HT1080 (cell line): ENCODE measurements around the gene COL19A1. TPM values are rescaled to one million over a fixed set of nuclear protein-coding genes. Genes with fewer than 3 reads are reported as not detected.

Experiments used
- DNase-seq: peaks from one replicate; pipeline ENCODE4 v3.0.0-alpha.2; 2015; ENCODE audit warnings: low read depth
- total RNA-seq: library from RNA; depleted of rRNA; stranded (reverse); fragments of >200 nt; shearing (Covaris generic); gene quantifications from 2 replicates; pipeline ENCODE4 v1.2.3, GENCODE V29; 2014

The COL19A1 gene
- total RNA-seq, 1 experiment from 2014 or later, result not detected

GRCh38 chr6:70059039-70059719, 192.8 kb downstream of the COL19A1 start:
- DNase-seq, result no peak

DNA sequence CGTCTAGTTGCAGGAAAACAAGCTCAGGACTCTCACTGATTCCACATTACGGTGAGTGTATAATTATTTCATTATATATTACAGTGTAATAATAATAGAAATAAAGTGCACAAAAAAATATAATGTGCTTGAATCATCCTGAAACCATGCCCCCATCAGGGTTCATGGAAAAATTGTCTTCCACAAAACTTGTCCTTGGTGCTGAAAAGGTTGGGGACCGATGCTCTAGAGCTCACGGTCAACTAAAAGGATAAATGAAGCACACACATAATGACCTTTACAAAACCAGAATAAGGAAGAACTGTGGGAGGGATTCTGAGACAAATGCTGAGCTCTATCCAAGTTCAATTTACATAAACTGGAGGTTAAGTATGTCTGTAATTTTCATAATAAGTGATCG, 194.3 kb downstream of the COL19A1 start:
- DNase-seq, result no peak

DNA sequence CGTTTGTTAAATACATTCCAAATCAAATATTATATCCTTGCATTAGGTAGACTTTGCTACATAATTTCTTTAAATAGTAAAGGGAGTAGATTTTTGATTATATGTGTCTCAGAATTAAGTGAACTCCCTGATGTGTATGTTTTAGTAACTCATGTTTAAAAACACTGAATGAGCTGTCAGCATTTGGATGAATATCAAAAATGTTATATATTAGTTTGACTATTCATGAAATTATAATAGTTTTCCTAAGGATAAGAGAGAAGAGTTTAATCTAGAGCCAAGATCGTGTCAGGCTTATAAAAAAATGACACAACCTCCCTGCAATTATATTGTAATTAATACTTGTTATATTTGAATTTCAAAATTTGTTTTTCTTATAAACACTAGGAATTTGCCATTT, 195.2 kb downstream of the COL19A1 start:
- no peak for DNase-seq

- no peak for DNase-seq
Observed at GRCh38 chr6:70062010-70062409, 195.7 kb downstream of the COL19A1 start.

DNA sequence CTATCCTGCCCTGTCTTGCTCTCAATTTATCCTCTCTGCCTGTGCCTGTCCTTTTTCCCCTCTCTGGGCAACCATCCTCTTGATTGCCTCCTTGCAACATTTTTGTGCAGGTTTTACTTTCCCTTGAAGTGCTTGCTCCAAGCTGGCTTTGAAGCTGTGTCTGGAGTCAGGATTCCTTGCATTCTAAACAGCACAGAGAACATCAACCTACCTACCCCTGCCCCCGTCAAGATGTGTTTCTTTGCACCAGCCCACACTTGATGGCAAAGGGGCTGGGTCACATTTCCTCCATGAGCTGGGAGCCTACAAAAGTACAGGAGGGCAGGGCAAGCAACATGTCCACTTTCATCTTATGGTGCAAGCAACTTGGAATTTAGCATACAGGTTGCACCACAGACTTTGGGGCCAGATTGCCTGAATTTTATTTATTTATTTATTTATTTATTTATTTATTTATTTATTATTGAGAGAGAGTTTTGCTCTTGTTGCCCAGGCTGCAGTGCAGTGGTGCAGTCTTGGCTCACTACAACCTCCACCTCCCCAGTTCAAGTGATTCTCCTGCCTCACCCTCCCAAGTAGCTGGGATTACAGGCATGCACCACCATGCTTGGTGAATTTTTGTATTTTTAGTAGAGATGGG, 206.3 kb downstream of the COL19A1 start:
- DNase-seq, result no peak

DNA sequence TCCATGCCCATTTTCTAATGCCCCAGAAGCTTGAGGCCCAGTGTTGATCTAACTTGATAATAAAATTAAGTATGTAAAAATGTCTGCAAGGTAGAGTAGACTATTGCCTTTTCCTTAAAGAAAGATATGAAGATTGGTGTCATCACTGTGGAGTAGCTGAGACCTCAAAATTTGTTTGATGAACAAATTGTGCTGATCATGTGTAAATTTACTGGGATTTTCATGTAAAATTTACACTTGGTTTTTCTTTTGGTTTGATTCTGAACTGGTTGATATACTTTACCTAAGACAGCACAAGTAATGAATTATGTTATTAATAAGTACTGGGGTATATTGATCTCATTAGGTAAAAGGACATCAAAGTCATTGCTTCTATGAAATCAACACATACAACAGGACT, 207.3 kb downstream of the COL19A1 start:
- no peak for DNase-seq

- DNase-seq, result no peak
Observed at GRCh38 chr6:70079241-70079640, 212.9 kb downstream of the COL19A1 start.

GRCh38 chr6:70080443-70081070, 214.2 kb downstream of the COL19A1 start:
- DNase-seq, result no peak

- DNase-seq, result no peak
Observed at GRCh38 chr6:70082830-70083229, 216.5 kb downstream of the COL19A1 start.

DNA sequence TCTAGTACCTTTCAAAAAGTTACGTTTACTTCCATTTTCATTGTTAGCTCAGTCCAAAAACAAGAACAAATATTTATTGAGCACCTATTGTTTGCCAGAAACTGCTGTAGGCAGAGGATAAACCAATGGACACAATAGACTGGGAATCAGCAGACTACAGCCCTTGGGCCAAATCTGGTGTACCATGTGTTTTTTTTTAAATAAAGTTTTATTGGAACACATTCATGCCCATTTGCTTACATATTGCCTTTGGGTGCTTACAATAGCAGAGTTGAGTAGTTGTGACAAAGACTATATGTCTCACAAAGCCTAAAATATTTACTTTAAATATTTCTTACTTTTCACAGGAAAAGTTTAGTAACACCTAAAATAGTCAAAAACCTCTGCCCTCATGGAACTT, 220.4 kb downstream of the COL19A1 start:
- DNase-seq, result no peak

GRCh38 chr6:70094156-70094555, 227.8 kb downstream of the COL19A1 start:
- DNase-seq, result no peak

DNA sequence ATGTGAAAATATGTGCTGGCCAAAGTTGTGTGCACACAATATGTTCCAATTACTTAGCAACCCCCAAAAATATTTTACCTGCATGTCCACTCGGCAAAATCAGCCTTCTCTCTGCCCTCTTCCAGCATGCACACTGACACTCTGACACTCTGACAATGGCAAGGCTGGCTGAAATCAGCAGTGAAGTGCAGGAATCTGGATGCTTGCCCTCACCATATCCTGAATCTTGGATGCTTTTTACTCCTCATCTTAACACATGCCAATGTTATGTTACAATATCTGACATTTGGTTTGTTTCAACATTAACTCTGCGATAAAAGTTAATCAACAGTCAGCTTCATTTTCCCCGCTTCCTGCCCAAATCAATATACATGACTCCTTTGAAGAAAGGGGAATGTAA, 233.4 kb downstream of the COL19A1 start:
- DNase-seq, result no peak

GRCh38 chr6:70103798-70104197, 237.4 kb downstream of the COL19A1 start:
- DNase-seq, result no peak

- peak; percentile 33 for DNase-seq
Observed at GRCh38 chr6:70107852-70108629, 241.7 kb downstream of the COL19A1 start.

- DNase-seq, result peak; percentile 33
Observed at GRCh38 chr6:70110126-70111022, 244.0 kb downstream of the COL19A1 start.

GRCh38 chr6:70111737-70112136, 245.4 kb downstream of the COL19A1 start:
- DNase-seq, result no peak

DNA sequence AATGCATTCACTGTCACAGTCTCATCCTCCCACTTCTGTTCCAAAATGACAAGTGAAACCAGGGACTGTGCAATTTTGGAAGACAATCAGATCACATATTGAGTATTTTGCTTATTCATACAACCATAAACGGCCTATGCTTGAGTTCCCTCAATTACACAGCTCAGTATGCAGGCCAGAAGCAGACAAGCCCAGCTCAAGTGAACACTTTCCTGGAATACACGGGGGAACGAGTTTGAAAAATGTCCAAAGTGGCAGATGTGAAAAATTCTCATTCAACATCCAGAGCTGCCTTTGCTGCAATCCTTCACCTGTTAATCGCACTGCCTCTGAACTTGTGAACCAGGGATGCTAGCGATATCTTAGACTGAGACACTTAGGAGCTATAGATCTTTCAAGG, 246.4 kb downstream of the COL19A1 start:
- no peak for DNase-seq

- no peak for DNase-seq
Observed at GRCh38 chr6:70113171-70113570, 246.8 kb downstream of the COL19A1 start.

DNA sequence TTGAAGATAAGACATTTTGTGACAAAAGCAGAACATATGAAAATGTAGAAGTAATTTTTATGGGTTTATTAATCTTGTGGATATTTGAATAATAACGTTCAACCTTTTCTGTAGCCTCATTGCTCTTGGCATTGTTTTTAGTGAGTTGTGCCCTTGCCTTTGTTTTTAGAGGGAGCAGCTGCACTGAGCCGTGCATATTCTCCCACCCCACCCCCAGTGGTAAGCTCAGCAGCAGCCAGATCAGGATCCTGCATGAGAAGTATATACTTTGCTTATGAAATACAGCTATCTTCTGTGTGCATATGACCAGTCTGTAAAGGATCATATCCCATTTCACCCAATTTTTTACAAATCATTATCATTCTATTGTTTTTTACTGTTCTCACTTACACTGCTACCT, 252.3 kb downstream of the COL19A1 start:
- DNase-seq, result no peak

- DNase-seq, result no peak
Observed at GRCh38 chr6:70119218-70119835, 253.0 kb downstream of the COL19A1 start.

GRCh38 chr6:70124443-70124842, 258.1 kb downstream of the COL19A1 start:
- no peak for DNase-seq
